ENCODE results near the gene HASPIN. TPM values are rescaled to one million over a fixed set of nuclear protein-coding genes. Genes with fewer than 3 reads are reported as not detected.
A peak's percentile ranks its signal among the peaks of the same experiment; 100 is the strongest.
"Not testable (repeated sequence)": the region's sequence is repeated elsewhere in the genome, so short reads cannot be mapped to it uniquely, and the experiment has no call there.

Gene HASPIN
- total and polyA plus RNA-seq, 8 donors: 1.9 to 4.5 (median 2.6) TPM

GRCh38 chr17:3704931-3705717, 18.6 kb upstream of the HASPIN start:
- DNase-seq (no peak), ATAC-seq (no peak)
- TF ChIP-seq CTCF (IDR thresholded peaks at IDR 0.05): no peak
- Histone ChIP-seq H3K36me3 (no peaks in the 10 kb centered on the region), H3K9me3 (no peaks in the 10 kb centered on the region), H3K27ac (no peak overlapping the region), H3K27me3 (no peaks in the 10 kb centered on the region), H3K4me3 (no peak overlapping the region), H3K4me1 (no peaks in the 10 kb centered on the region)
- intact Hi-C loops (cut with DNase I): no loop called here

GRCh38 chr17:3705718-3705984, 18.1 kb upstream of the HASPIN start:
- not testable (repeated sequence) for DNase-seq

GRCh38 chr17:3708366-3708765, 15.3 kb upstream of the HASPIN start:
- Histone ChIP-seq H3K4me3 (no peak overlapping the region), H3K27me3 (no peaks in the 10 kb centered on the region), H3K4me1 (peaks cover 0 to 13% of the 10 kb centered on the region in 2 donors), H3K36me3 (peaks cover 0 to 12% of the 10 kb centered on the region in 2 donors), H3K9me3 (no peaks in the 10 kb centered on the region), H3K27ac (no peak overlapping the region)
- TF ChIP-seq CTCF (IDR thresholded peaks at IDR 0.05): no peak
- intact Hi-C loops (cut with DNase I): no loop called here
- peak in 2 of 4 donors; percentile 31 to 32 for DNase-seq
- no peak for ATAC-seq

More at GRCh38 chr17:3705718-3705984, 18.1 kb upstream of the HASPIN start:
- ATAC-seq; H3K9me3 ChIP-seq; H3K27me3 ChIP-seq; intact Hi-C loops (cut with DNase I); H3K36me3 ChIP-seq; H3K27ac ChIP-seq; H3K4me1 ChIP-seq; H3K4me3 ChIP-seq: not testable (repeated sequence)

- intact Hi-C loops (cut with DNase I): no loop called here
These were observed 12.7 kb upstream of the HASPIN start for GRCh38 chr17:3710951-3711383.

GRCh38 chr17:3712811-3713463, 10.8 kb upstream of the HASPIN start:
- intact Hi-C loops (cut with DNase I): no loop called here
- H3K36me3 ChIP-seq: peaks cover 0 to 54% of the 10 kb centered on the region in 2 donors
- no peaks in the 10 kb centered on the region for H3K9me3 ChIP-seq
- no peak overlapping the region for H3K27ac ChIP-seq
- no peak for ATAC-seq
- TF ChIP-seq CTCF (IDR thresholded peaks at IDR 0.05): no peak
- no peaks in the 10 kb centered on the region for H3K27me3 ChIP-seq
- no peak for DNase-seq
- H3K4me1 ChIP-seq: peaks cover 0 to 14% of the 10 kb centered on the region in 2 donors
- no peak overlapping the region for H3K4me3 ChIP-seq

More at GRCh38 chr17:3710951-3711383, 12.7 kb upstream of the HASPIN start:
- DNase-seq: no peak
- Histone ChIP-seq H3K36me3 (peaks cover 0 to 35% of the 10 kb centered on the region in 2 donors), H3K4me1 (peaks cover 0 to 13% of the 10 kb centered on the region in 2 donors), H3K27me3 (no peaks in the 10 kb centered on the region), H3K9me3 (no peaks in the 10 kb centered on the region), H3K27ac (no peak overlapping the region), H3K4me3 (no peak overlapping the region)
- ATAC-seq: peak; percentile 83
- TF ChIP-seq CTCF (IDR thresholded peaks at IDR 0.05): no peak
